Stimulated activated effector memory CD8-positive, alpha-beta T cell treated with anti-CD3 and anti-CD28 coated beads, Interleukin-12 subunit alpha, Interleukin-12 subunit beta, amount 100 ng/mL, for 72 hours (primary cell): Measurements from ENCODE around the gene RASA2.

Source experiments
- ATAC-seq: fragments of 150-1000 bp; cut with Tn5 transposase; 2 replicates; pipeline ENCODE4 v1.10.0; 2021
- DNase-seq, 2 donors: peaks; one replicate each; pipeline ENCODE4 v3.0.0; 2021 to 2022; ENCODE audit warnings: low spot score in 2 of 2
- H3K27ac Mint-ChIP-seq: one replicate; pipeline ENCODE4 v1.8.0; 2022; ENCODE audit warnings: mild to moderate bottlenecking, mixed read lengths
- H3K36me3 Mint-ChIP-seq: one replicate; pipeline ENCODE4 v1.8.0; 2022; ENCODE audit warnings: mild to moderate bottlenecking, mixed read lengths
- H3K4me1 Mint-ChIP-seq: one replicate; pipeline ENCODE4 v1.8.0; 2022; ENCODE audit warnings: mixed read lengths
- H3K4me3 Mint-ChIP-seq: one replicate; pipeline ENCODE4 v1.8.0; 2022; ENCODE audit warnings: mild to moderate bottlenecking, mixed read lengths
- H3K9me3 Mint-ChIP-seq: one replicate; pipeline ENCODE4 v1.8.0; 2022; ENCODE audit warnings: mixed read lengths

The RASA2 gene

GRCh38 chr3:141643391-141643790 is 156.6 kb downstream of the RASA2 start:
- H3K27ac Mint-ChIP-seq = no peak overlapping the region
- no peaks in the 10 kb centered on the region for H3K36me3 Mint-ChIP-seq
- peaks cover 7% of the 10 kb centered on the region for H3K4me1 Mint-ChIP-seq
- no peaks in the 10 kb centered on the region for H3K9me3 Mint-ChIP-seq
- DNase-seq (no peak), ATAC-seq (no peak)
- H3K4me3 Mint-ChIP-seq = no peak overlapping the region

DNA sequence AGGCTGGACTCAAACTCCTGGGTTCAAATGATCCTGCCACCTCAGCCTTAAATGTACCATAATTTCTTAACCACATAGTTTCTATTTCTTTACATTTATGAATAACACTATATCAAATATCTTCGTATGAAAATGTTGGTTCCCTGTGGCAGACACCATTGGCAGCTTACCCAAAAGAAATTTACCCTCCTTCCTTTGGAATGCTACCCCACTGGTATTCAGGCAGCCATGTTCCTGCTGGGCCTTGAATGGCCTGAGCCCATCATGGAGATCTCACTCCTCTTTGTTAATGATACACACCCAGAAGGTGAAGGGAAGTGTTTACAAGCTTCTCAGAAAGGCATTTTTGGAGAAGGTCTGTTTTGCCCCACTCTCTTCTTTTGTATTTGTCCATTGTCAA is 157.0 kb downstream of the RASA2 start:
- Mint-ChIP-seq H3K27ac (no peak overlapping the region), H3K36me3 (no peaks in the 10 kb centered on the region), H3K4me3 (no peak overlapping the region), H3K4me1 (peaks cover 7% of the 10 kb centered on the region), H3K9me3 (no peaks in the 10 kb centered on the region)
- no peak for DNase-seq
- ATAC-seq = no peak

DNA sequence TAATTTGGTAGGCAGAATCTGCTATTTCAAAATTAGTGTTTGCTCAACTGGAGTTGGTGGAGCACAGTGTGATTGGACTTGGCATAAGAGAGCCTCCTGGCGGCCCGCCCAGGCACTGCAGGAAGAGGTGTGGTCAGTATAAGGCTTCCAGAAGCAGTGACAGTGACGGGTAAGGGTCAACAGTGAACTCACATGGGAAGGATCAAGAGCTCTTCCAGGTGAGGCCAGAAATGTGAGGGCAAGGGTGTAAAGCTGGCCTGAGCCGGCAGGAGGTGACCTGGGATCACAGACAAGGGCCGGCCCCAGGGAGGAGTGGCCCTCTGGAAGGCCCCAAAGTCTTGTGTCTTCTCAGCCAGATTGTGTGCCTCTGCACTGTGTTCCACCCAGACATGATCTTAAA is 158.1 kb downstream of the RASA2 start:
- Mint-ChIP-seq H3K4me1 (peaks cover 7% of the 10 kb centered on the region), H3K36me3 (no peaks in the 10 kb centered on the region), H3K4me3 (no peak overlapping the region), H3K27ac (peak overlapping the region; percentile 29), H3K9me3 (no peaks in the 10 kb centered on the region)
- DNase-seq = peak; percentile 77 to 92
- ATAC-seq = peak; percentile 89

GRCh38 chr3:141646760-141647561 is 160.1 kb downstream of the RASA2 start:
- ATAC-seq (no peak), DNase-seq (no peak)
- Mint-ChIP-seq H3K4me1 (peaks cover 7% of the 10 kb centered on the region), H3K4me3 (no peak overlapping the region), H3K9me3 (no peaks in the 10 kb centered on the region), H3K36me3 (no peaks in the 10 kb centered on the region), H3K27ac (no peak overlapping the region)

- ATAC-seq (no peak), DNase-seq (no peak)
- Mint-ChIP-seq H3K4me3 (no peak overlapping the region), H3K27ac (no peak overlapping the region), H3K9me3 (no peaks in the 10 kb centered on the region), H3K36me3 (no peaks in the 10 kb centered on the region), H3K4me1 (peaks cover 7% of the 10 kb centered on the region)
Measured at GRCh38 chr3:141647562-141647915, 160.7 kb downstream of the RASA2 start.

DNA sequence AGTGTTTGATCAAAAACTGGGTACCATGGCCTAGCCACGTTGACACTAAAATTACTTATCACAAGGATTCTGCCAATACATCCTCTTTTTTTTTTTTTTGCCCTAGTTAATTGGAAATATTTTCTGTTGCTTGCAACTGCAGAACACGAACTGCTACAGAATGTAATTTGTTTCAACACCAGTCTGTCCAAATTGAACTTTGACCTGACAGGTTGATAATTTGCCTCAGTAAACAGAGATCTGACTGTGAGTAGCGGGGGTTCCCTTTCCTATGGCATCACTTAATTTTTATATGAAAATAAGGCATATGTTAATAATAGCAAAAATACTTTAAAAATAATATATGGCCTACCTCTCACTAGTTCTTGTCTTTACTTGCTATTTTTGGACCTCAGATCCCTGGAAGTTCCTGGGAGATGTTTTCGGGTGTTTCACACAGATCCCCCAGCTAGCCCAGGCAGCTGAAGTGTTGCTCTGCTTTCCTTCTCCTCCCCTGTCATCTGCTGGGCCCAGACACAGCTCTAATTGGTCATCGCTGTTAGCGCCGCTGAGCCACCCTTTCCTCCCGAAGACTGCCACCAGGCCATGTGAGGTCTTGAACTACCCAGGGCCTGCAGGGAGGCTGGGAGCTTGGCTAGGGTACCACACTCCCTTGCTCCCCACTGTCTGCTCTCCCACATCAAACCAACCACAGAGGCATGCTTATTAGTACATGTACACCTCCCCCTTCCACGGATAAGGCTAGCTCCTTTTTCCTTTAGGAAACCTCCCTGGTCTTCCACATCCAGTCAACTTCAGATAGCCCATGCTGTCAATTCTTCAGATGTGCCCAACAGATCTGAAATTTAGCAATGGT is 161.5 kb downstream of the RASA2 start:
- Mint-ChIP-seq H3K27ac (no peak overlapping the region), H3K4me1 (peaks cover 7% of the 10 kb centered on the region), H3K4me3 (no peak overlapping the region), H3K36me3 (no peaks in the 10 kb centered on the region), H3K9me3 (no peaks in the 10 kb centered on the region)
- ATAC-seq (no peak), DNase-seq (no peak)

GRCh38 chr3:141649871-141650270 is 163.0 kb downstream of the RASA2 start:
- no peak for ATAC-seq
- H3K36me3 Mint-ChIP-seq = no peaks in the 10 kb centered on the region

GRCh38 chr3:141650783-141651182 is 164.0 kb downstream of the RASA2 start:
- Mint-ChIP-seq H3K4me3 (no peak overlapping the region), H3K4me1 (no peaks in the 10 kb centered on the region), H3K36me3 (no peaks in the 10 kb centered on the region), H3K9me3 (no peaks in the 10 kb centered on the region), H3K27ac (no peak overlapping the region)
- DNase-seq = no peak
- ATAC-seq = no peak

More at GRCh38 chr3:141649871-141650270, 163.0 kb downstream of the RASA2 start:
- Mint-ChIP-seq H3K4me3 (no peak overlapping the region), H3K4me1 (peaks cover 3% of the 10 kb centered on the region), H3K27ac (no peak overlapping the region), H3K9me3 (no peaks in the 10 kb centered on the region)
- DNase-seq = no peak

- no peak overlapping the region for H3K4me3 Mint-ChIP-seq
- DNase-seq (no peak), ATAC-seq (no peak)
- no peak overlapping the region for H3K27ac Mint-ChIP-seq
- no peaks in the 10 kb centered on the region for H3K36me3 Mint-ChIP-seq
- no peaks in the 10 kb centered on the region for H3K9me3 Mint-ChIP-seq
- no peaks in the 10 kb centered on the region for H3K4me1 Mint-ChIP-seq
Measured at GRCh38 chr3:141651409-141651808, 164.6 kb downstream of the RASA2 start.

- Mint-ChIP-seq H3K27ac (no peak overlapping the region), H3K36me3 (no peaks in the 10 kb centered on the region), H3K9me3 (peaks cover 3% of the 10 kb centered on the region), H3K4me3 (no peak overlapping the region), H3K4me1 (no peaks in the 10 kb centered on the region)
- DNase-seq = no peak
- ATAC-seq = no peak
Measured at GRCh38 chr3:141652349-141652748, 165.5 kb downstream of the RASA2 start.

DNA sequence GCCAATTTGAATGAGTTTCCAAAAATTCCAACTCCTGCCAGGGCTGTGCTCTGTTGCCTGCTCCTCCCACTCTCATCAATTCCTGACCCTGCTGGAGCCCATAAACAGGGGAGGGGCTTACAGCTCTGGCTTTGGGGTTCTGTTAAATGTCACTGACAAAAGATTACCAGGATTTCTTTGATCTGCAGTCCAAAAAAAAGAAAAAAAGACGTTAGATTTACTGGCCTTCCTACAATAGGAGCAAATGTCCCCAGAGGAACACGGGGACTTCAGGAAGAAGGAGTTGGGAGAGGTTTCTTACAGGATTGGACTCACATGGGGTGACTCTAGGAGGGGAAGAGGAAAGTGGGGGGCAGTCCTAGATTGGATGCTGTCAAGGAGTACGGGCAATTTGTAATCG is 167.0 kb downstream of the RASA2 start:
- no peaks in the 10 kb centered on the region for H3K36me3 Mint-ChIP-seq
- no peak overlapping the region for H3K27ac Mint-ChIP-seq
- DNase-seq (no peak), ATAC-seq (no peak)
- no peaks in the 10 kb centered on the region for H3K4me1 Mint-ChIP-seq
- H3K9me3 Mint-ChIP-seq = peaks cover 3% of the 10 kb centered on the region
- no peak overlapping the region for H3K4me3 Mint-ChIP-seq

- no peak overlapping the region for H3K27ac Mint-ChIP-seq
- H3K4me1 Mint-ChIP-seq = peaks cover 13% of the 10 kb centered on the region
- no peak overlapping the region for H3K4me3 Mint-ChIP-seq
- no peak for ATAC-seq
- DNase-seq = no peak
- no peaks in the 10 kb centered on the region for H3K36me3 Mint-ChIP-seq
- H3K9me3 Mint-ChIP-seq = peaks cover 3% of the 10 kb centered on the region
Measured at GRCh38 chr3:141655801-141656200, 169.0 kb downstream of the RASA2 start.

DNA sequence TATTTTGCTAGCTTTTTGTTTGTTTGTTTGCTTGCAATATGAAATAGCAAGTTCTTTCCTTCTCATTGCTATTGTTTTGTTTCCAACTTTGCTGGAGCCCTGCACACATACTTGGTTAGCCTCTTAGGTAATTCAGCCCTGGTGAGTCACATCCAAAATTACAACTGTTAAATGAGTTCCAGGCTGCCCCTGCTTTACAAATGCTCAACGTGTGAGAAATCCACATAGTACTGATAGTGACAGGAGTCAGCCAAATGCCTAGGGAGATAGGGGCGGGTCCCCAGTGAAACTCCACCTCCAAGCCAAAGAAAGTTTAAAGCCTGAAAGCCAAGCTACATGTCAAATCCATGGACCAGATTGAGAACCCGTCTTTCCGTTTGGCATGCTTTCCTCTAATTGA is 169.9 kb downstream of the RASA2 start:
- DNase-seq (no peak), ATAC-seq (no peak)
- Mint-ChIP-seq H3K27ac (no peak overlapping the region), H3K4me1 (peaks cover 13% of the 10 kb centered on the region), H3K9me3 (peaks cover 3% of the 10 kb centered on the region), H3K36me3 (no peaks in the 10 kb centered on the region), H3K4me3 (no peak overlapping the region)

GRCh38 chr3:141657516-141657915 is 170.7 kb downstream of the RASA2 start:
- H3K36me3 Mint-ChIP-seq = no peaks in the 10 kb centered on the region
- ATAC-seq = no peak
- peaks cover 3% of the 10 kb centered on the region for H3K9me3 Mint-ChIP-seq
- no peak overlapping the region for H3K4me3 Mint-ChIP-seq
- no peak overlapping the region for H3K27ac Mint-ChIP-seq
- DNase-seq = no peak
- H3K4me1 Mint-ChIP-seq = peaks cover 13% of the 10 kb centered on the region

- no peak overlapping the region for H3K27ac Mint-ChIP-seq
- H3K4me1 Mint-ChIP-seq = peaks cover 13% of the 10 kb centered on the region
- H3K4me3 Mint-ChIP-seq = peak overlapping the region; percentile 64
- peaks cover 3% of the 10 kb centered on the region for H3K9me3 Mint-ChIP-seq
- peak; percentile 56 for ATAC-seq
- H3K36me3 Mint-ChIP-seq = no peaks in the 10 kb centered on the region
- no peak for DNase-seq
Measured at GRCh38 chr3:141659821-141660613, 173.2 kb downstream of the RASA2 start.
